ENCODE data around the gene GET4. TPM values are rescaled to one million over a fixed set of nuclear protein-coding genes. Genes with fewer than 3 reads are reported as not detected.

Gene GET4
- total and polyA plus RNA-seq, 4 donors = 19.5 to 34.7 (median 27.3) TPM

DNA sequence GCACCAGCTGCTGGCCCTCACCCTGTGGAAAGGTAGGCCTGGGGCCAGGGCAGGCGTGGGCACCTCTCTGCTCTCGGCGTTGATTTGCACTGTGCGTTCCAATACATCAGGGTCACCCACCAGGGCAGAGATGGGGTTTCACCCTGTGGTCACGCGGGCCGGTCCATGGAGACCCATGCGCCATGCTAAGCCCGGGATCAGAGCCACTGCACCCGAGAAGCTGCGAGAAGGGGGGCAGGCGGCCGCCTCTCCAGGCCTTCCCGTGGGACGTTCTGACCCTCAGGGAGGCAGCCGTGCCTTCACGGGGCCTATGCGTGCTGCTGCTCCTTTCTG is 11.1 kb downstream of the GET4 start:
- no peak for DNase-seq (ENCODE audit: low spot score)
- WGBS = 97% methylated on average over 18 of the region's 18 CpGs
- Histone ChIP-seq H3K27me3 (ENCODE audit: control insufficient read depth in 4 of 4, insufficient read depth in 4 of 4, low read length in 3 of 4) (no peaks in the 10 kb centered on the region), H3K4me3 (ENCODE audit: low read depth in 1 of 3, low read length in 3 of 3) (no peak overlapping the region), H3K27ac (ENCODE audit: low read depth in 1 of 2, low read length in 2 of 2) (peak overlapping the region; percentile 84 to 88), H3K9ac (ENCODE audit: low read depth in 1 of 2, low read length in 2 of 2) (peak overlapping the region in 1 of 2 donors; percentile 60), H3K9me3 (ENCODE audit: control insufficient read depth in 4 of 4, low read length in 3 of 4) (no peaks in the 10 kb centered on the region), H3K4me1 (ENCODE audit: control insufficient read depth in 4 of 4, insufficient read depth in 4 of 4, low read length in 3 of 4) (peaks cover 36 to 67% (median 56%) of the 10 kb centered on the region in 4 donors), H3K36me3 (ENCODE audit: control insufficient read depth in 4 of 4, insufficient read depth in 3 of 4, low read depth in 1 of 4, low read length in 3 of 4) (peaks cover 13 to 22% (median 17%) of the 10 kb centered on the region in 4 donors)
- no peak for TF ChIP-seq YY1 (IDR thresholded peaks at IDR 0.05)
- no peak for TF ChIP-seq NR2F2 (IDR thresholded peaks at IDR 0.05)
- TF ChIP-seq, protein P1, sequence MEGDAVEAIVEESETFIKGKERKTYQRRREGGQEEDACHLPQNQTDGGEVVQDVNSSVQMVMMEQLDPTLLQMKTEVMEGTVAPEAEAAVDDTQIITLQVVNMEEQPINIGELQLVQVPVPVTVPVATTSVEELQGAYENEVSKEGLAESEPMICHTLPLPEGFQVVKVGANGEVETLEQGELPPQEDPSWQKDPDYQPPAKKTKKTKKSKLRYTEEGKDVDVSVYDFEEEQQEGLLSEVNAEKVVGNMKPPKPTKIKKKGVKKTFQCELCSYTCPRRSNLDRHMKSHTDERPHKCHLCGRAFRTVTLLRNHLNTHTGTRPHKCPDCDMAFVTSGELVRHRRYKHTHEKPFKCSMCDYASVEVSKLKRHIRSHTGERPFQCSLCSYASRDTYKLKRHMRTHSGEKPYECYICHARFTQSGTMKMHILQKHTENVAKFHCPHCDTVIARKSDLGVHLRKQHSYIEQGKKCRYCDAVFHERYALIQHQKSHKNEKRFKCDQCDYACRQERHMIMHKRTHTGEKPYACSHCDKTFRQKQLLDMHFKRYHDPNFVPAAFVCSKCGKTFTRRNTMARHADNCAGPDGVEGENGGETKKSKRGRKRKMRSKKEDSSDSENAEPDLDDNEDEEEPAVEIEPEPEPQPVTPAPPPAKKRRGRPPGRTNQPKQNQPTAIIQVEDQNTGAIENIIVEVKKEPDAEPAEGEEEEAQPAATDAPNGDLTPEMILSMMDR (IDR thresholded peaks at IDR 0.05; ENCODE audit: low read depth, low read length, missing input control) = no peak
- TF ChIP-seq FOXA2 (IDR thresholded peaks at IDR 0.05) = no peak
- TF ChIP-seq RXRA (IDR thresholded peaks at IDR 0.05) = no peak
- TF ChIP-seq, protein P2, sequence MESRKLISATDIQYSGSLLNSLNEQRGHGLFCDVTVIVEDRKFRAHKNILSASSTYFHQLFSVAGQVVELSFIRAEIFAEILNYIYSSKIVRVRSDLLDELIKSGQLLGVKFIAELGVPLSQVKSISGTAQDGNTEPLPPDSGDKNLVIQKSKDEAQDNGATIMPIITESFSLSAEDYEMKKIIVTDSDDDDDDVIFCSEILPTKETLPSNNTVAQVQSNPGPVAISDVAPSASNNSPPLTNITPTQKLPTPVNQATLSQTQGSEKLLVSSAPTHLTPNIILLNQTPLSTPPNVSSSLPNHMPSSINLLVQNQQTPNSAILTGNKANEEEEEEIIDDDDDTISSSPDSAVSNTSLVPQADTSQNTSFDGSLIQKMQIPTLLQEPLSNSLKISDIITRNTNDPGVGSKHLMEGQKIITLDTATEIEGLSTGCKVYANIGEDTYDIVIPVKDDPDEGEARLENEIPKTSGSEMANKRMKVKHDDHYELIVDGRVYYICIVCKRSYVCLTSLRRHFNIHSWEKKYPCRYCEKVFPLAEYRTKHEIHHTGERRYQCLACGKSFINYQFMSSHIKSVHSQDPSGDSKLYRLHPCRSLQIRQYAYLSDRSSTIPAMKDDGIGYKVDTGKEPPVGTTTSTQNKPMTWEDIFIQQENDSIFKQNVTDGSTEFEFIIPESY (IDR thresholded peaks at IDR 0.05) = no peak
- TF ChIP-seq EGR1 (IDR thresholded peaks at IDR 0.05; ENCODE audit: low read depth in 2 of 2) = no peak
- no peak for TF ChIP-seq HNF4A (conservative IDR thresholded peaks at IDR 0.05)
- TF ChIP-seq GABPA (IDR thresholded peaks at IDR 0.05 in 1 of 2, conservative IDR thresholded peaks at IDR 0.05 in 1 of 2) = no peak
- TF ChIP-seq, protein P3, sequence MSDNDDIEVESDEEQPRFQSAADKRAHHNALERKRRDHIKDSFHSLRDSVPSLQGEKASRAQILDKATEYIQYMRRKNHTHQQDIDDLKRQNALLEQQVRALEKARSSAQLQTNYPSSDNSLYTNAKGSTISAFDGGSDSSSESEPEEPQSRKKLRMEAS (IDR thresholded peaks at IDR 0.05) = no peak
- TF ChIP-seq TAF1 (conservative IDR thresholded peaks at IDR 0.05) = no peak
- TF ChIP-seq RAD21 (IDR thresholded peaks at IDR 0.05) = no peak
- TF ChIP-seq, protein P4, sequence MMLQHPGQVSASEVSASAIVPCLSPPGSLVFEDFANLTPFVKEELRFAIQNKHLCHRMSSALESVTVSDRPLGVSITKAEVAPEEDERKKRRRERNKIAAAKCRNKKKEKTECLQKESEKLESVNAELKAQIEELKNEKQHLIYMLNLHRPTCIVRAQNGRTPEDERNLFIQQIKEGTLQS (IDR thresholded peaks at IDR 0.05) = no peak
- no peak for TF ChIP-seq JUND (IDR thresholded peaks at IDR 0.05)
- TF ChIP-seq, protein P5, sequence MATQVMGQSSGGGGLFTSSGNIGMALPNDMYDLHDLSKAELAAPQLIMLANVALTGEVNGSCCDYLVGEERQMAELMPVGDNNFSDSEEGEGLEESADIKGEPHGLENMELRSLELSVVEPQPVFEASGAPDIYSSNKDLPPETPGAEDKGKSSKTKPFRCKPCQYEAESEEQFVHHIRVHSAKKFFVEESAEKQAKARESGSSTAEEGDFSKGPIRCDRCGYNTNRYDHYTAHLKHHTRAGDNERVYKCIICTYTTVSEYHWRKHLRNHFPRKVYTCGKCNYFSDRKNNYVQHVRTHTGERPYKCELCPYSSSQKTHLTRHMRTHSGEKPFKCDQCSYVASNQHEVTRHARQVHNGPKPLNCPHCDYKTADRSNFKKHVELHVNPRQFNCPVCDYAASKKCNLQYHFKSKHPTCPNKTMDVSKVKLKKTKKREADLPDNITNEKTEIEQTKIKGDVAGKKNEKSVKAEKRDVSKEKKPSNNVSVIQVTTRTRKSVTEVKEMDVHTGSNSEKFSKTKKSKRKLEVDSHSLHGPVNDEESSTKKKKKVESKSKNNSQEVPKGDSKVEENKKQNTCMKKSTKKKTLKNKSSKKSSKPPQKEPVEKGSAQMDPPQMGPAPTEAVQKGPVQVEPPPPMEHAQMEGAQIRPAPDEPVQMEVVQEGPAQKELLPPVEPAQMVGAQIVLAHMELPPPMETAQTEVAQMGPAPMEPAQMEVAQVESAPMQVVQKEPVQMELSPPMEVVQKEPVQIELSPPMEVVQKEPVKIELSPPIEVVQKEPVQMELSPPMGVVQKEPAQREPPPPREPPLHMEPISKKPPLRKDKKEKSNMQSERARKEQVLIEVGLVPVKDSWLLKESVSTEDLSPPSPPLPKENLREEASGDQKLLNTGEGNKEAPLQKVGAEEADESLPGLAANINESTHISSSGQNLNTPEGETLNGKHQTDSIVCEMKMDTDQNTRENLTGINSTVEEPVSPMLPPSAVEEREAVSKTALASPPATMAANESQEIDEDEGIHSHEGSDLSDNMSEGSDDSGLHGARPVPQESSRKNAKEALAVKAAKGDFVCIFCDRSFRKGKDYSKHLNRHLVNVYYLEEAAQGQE (IDR thresholded peaks at IDR 0.05) = no peak
- TF ChIP-seq FOXA1 (IDR thresholded peaks at IDR 0.05) = no peak
- TF ChIP-seq HNF4G (IDR thresholded peaks at IDR 0.05) = no peak
- no peak for TF ChIP-seq SP1 (IDR thresholded peaks at IDR 0.05)
